Motor neuron (in vitro differentiated cells): ENCODE results near the gene VAMP2. TPM values are rescaled to one million over a fixed set of nuclear protein-coding genes. Genes with fewer than 3 reads are reported as not detected.
A peak's percentile ranks its signal among the peaks of the same experiment; 100 is the strongest.

ENCODE experiments used
- ATAC-seq, 8 experiments: fragments of 200-7000 bp; cut with Tn5 transposase; replicated peaks in 6 of 8; 2 replicates each; pipeline ENCODE4 v1.8.0; 2021; ENCODE audit warnings: mild to moderate bottlenecking in 8 of 8, moderate library complexity in 8 of 8
- H3K27ac ChIP-seq, 2 donors: fragments of 250-450 bp; sonication (Bioruptor Pico); 2 replicates each; pipeline ENCODE4 v1.9.0; 2021; ENCODE audit warnings: antibody characterized with exemption in 2 of 2, mild to moderate bottlenecking in 2 of 2, moderate library complexity in 1 of 2
- H3K4me1 ChIP-seq, 2 donors: fragments of 250-450 bp; sonication (Bioruptor Pico); replicated peaks in 1 of 2; 2 replicates each; pipeline ENCODE4 v1.6.1; 2021; ENCODE audit warnings: antibody characterized with exemption in 2 of 2, mild to moderate bottlenecking in 2 of 2, moderate library complexity in 1 of 2
- H3K4me3 ChIP-seq, 5 donors: fragments of 250-450 bp; sonication (Bioruptor Pico); 2 replicates each; pipeline ENCODE4 v1.9.0; 2021; ENCODE audit warnings: antibody characterized with exemption in 5 of 5, mild to moderate bottlenecking in 5 of 5, moderate library complexity in 4 of 5
- WGBS, 10 experiments: fragments of 450-650 bp; shearing (Covaris generic); methylation state at CpG; one replicate each; pipeline ENCODE4 v1.0.0; 2022; 5-methylcytosine and 5-hydroxymethylcytosine counted together
- in situ Hi-C, 9 experiments: fragments of 400-800 bp; cut with MboI; loops; one replicate each; pipeline ENCODE4 v1.15.0; 2021; ENCODE audit warnings: low sequenced_read_pairs in 9 of 9, low pct_unique_long_range_greater_than_20kb in 2 of 9; ENCODE audit not compliant: unreplicated experiment in 9 of 9
- total RNA-seq, 8 experiments: library from RNA; unstranded; fragments of 300-600 nt; gene quantifications; 2 replicates each; pipeline versions ENCODE4 v1.2.3 to v1.2.4, GENCODE V29; 2022

VAMP2 gene
- total RNA-seq, 8 experiments from 2014 or later = 8.3 to 148 (median 39.3) TPM

GRCh38 chr17:8125947-8126490 is 36.7 kb downstream of the VAMP2 start:
- 0 to 3% (median 0%) methylated on average over 1 to 10 of the region's 35 CpGs; no CpG with 5 or more reads in 3 of the 10 experiments for WGBS, 10 experiments
- in situ Hi-C loops = no loop called here
- peak; percentile 0 to 23 (median 5) for ATAC-seq
- peak overlapping the region; percentile 49 to 74 (median 50) for H3K4me3 ChIP-seq
- peak overlapping the region; percentile 30 to 75 for H3K27ac ChIP-seq
- H3K4me1 ChIP-seq = peaks cover 6 to 20% of the 10 kb centered on the region in 2 donors

- peak; percentile 11 to 36 (median 20) for ATAC-seq
- Histone ChIP-seq H3K4me3 (peak overlapping the region; percentile 49 to 74 (median 50)), H3K27ac (peak overlapping the region; percentile 30 to 75), H3K4me1 (peaks cover 6 to 20% of the 10 kb centered on the region in 2 donors)
- in situ Hi-C loops = no loop called here
- 0 to 10% (median 1%) methylated on average over 1 to 19 of the region's 40 CpGs; no CpG with 5 or more reads in 6 of the 10 experiments for WGBS, 10 experiments
Measured at GRCh38 chr17:8125154-8125946, 37.4 kb downstream of the VAMP2 start.

- WGBS, 10 experiments = 0 to 24% (median 5%) methylated on average over 5 to 19 of the region's 24 CpGs; no CpG with 5 or more reads in 5 of the 10 experiments
- in situ Hi-C loops = no loop called here
- ATAC-seq = no peak
- H3K4me3 ChIP-seq = peak overlapping the region; percentile 49 to 74 (median 50)
- H3K4me1 ChIP-seq = peaks cover 6 to 20% of the 10 kb centered on the region in 2 donors
- no peak overlapping the region for H3K27ac ChIP-seq
Measured at GRCh38 chr17:8124350-8125153, 38.2 kb downstream of the VAMP2 start.

GRCh38 chr17:8123695-8124349 is 38.9 kb downstream of the VAMP2 start, which contains the start of gene HES7:
Gene HES7 (minus strand): TSS chr17:8124106. CDS start chr17:8124084, 22 bp downstream.
- no peak for ATAC-seq
- WGBS, 10 experiments = 0% methylated on average over 1 to 5 of the region's 29 CpGs; no CpG with 5 or more reads in 8 of the 10 experiments
- in situ Hi-C loops = no loop called here
- H3K27ac ChIP-seq = no peak within 1 kb of the TSS
- H3K4me3 ChIP-seq = peak within 1 kb of the TSS; percentile 49 to 74 (median 56)
- peaks cover 6 to 20% of the 10 kb centered on the region in 2 donors for H3K4me1 ChIP-seq

GRCh38 chr17:8122924-8123694 is 39.6 kb downstream of the VAMP2 start:
- Histone ChIP-seq H3K4me3 (peak overlapping the region; percentile 49 to 74 (median 56)), H3K27ac (no peak overlapping the region), H3K4me1 (peaks cover 6 to 20% of the 10 kb centered on the region in 2 donors)
- ATAC-seq = no peak
- in situ Hi-C loops = no loop called here
- 0 to 6% (median 2%) methylated on average over 4 to 11 of the region's 55 CpGs; no CpG with 5 or more reads in 4 of the 10 experiments for WGBS, 10 experiments

- Histone ChIP-seq H3K4me3 (peak overlapping the region; percentile 49 to 74 (median 56)), H3K4me1 (peaks cover 6 to 20% of the 10 kb centered on the region in 2 donors), H3K27ac (no peak overlapping the region)
- WGBS, 10 experiments = 0 to 8% (median 0%) methylated on average over 2 to 7 of the region's 29 CpGs; no CpG with 5 or more reads in 6 of the 10 experiments
- ATAC-seq = no peak
- in situ Hi-C loops = no loop called here
Measured at GRCh38 chr17:8122422-8122923, 40.3 kb downstream of the VAMP2 start.

- WGBS, 10 experiments = no CpG with 5 or more reads among the region's 76 CpGs
- Histone ChIP-seq H3K4me1 (peaks cover 6 to 18% of the 10 kb centered on the region in 2 donors), H3K4me3 (peak overlapping the region; percentile 49 to 74 (median 56)), H3K27ac (peak overlapping the region in 1 of 2 donors; percentile 36)
- in situ Hi-C loops = no loop called here
- ATAC-seq = peak; percentile 0 to 71 (median 60)
Measured at GRCh38 chr17:8121681-8122421, 40.9 kb downstream of the VAMP2 start.

- ATAC-seq = no peak
- Histone ChIP-seq H3K4me3 (peak overlapping the region; percentile 49 to 74 (median 56)), H3K27ac (no peak overlapping the region), H3K4me1 (peaks cover 6 to 18% of the 10 kb centered on the region in 2 donors)
- 0% methylated on average over 2 of the region's 25 CpGs; no CpG with 5 or more reads in 9 of the 10 experiments for WGBS, 10 experiments
- in situ Hi-C loops = no loop called here
Measured at GRCh38 chr17:8121407-8121680, 41.4 kb downstream of the VAMP2 start.

- peak overlapping the region in 1 of 2 donors; percentile 24 for H3K27ac ChIP-seq
- in situ Hi-C loops = no loop called here
Measured at GRCh38 chr17:8120520-8121406, 42.0 kb downstream of the VAMP2 start.

GRCh38 chr17:8119581-8120519 is 42.9 kb downstream of the VAMP2 start:
- H3K4me1 ChIP-seq = peaks cover 5 to 13% of the 10 kb centered on the region in 2 donors
- peak overlapping the region in 1 of 2 donors; percentile 24 for H3K27ac ChIP-seq
- in situ Hi-C loops = no loop called here
- peak; percentile 4 to 45 (median 23) for ATAC-seq
- peak overlapping the region; percentile 49 to 74 (median 56) for H3K4me3 ChIP-seq
- 0 to 2% (median 0%) methylated on average over 8 to 28 of the region's 28 CpGs for WGBS, 10 experiments

More at GRCh38 chr17:8120520-8121406, 42.0 kb downstream of the VAMP2 start:
- Histone ChIP-seq H3K4me1 (peaks cover 6 to 18% of the 10 kb centered on the region in 2 donors), H3K4me3 (peak overlapping the region; percentile 49 to 74 (median 56))
- WGBS, 10 experiments = 0 to 3% (median 1%) methylated on average over 6 to 28 of the region's 40 CpGs; no CpG with 5 or more reads in 3 of the 10 experiments
- peak in 4 of 8 experiments; percentile 0 to 6 (median 1) for ATAC-seq
